ENCODE measurements around the gene USP35.

GRCh38 chr11:78253797-78254196 lies 65.1 kb downstream of the USP35 start:
- TF ChIP-seq POLR2AphosphoS5 (IDR thresholded peaks at IDR 0.05) (no peak), CTCF (IDR thresholded peaks at IDR 0.05) (no peak), POLR2A (IDR thresholded peaks at IDR 0.05) (no peak), EP300 (IDR thresholded peaks at IDR 0.05) (no peak)
